Fibroblast of pulmonary artery (primary cell): ENCODE measurements around the gene PACSIN1.

ENCODE experiments used
- DNase-seq: peaks from one replicate; pipeline ENCODE4 v3.0.0-alpha.2; 2010; ENCODE audit warnings: low read depth
- H3K4me3 ChIP-seq: replicated peaks from 2 replicates; pipeline ENCODE4 v1.5.1; 2011; ENCODE audit warnings: low read depth, mild to moderate bottlenecking, control low read depth, low read length, moderate library complexity
- TF ChIP-seq, protein P1 (sequence below): IDR thresholded peaks from 2 replicates; pipeline ENCODE4 v1.5.1; 2011; ENCODE audit warnings: mild to moderate bottlenecking, control low read depth, low read length, inconsistent platforms; ENCODE audit errors: missing control alignments

The PACSIN1 gene

GRCh38 chr6:34441526-34441925 is 24.4 kb upstream of the PACSIN1 start:
- TF ChIP-seq, protein P1, sequence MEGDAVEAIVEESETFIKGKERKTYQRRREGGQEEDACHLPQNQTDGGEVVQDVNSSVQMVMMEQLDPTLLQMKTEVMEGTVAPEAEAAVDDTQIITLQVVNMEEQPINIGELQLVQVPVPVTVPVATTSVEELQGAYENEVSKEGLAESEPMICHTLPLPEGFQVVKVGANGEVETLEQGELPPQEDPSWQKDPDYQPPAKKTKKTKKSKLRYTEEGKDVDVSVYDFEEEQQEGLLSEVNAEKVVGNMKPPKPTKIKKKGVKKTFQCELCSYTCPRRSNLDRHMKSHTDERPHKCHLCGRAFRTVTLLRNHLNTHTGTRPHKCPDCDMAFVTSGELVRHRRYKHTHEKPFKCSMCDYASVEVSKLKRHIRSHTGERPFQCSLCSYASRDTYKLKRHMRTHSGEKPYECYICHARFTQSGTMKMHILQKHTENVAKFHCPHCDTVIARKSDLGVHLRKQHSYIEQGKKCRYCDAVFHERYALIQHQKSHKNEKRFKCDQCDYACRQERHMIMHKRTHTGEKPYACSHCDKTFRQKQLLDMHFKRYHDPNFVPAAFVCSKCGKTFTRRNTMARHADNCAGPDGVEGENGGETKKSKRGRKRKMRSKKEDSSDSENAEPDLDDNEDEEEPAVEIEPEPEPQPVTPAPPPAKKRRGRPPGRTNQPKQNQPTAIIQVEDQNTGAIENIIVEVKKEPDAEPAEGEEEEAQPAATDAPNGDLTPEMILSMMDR, result no peak
- no peak for DNase-seq
- H3K4me3 ChIP-seq, result no peak overlapping the region

DNA sequence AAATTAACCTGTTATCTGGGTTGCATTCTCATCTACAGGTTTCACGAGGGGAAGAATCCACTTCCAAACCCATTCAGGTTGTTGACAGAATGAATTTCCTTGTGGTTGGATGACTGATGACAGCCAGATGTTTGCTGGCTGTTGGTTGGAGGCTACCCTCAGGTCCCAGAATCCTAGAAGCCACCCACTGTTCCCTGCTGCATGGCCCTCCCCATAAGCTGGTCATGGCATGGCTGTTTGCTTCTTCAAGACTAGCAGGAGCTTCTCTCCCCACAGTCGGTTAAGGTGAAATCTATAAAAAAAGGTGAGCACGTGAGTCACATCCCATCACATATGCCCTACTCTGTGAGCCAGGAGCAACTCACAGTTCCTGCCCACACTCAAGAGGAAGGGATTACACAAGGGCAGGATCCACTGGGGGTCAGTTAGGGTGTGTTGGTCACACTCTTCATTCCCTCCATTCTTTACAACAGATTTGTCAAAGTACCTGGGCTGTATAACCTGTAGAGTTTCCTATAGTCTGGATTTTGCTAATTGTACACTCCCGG is 20.5 kb upstream of the PACSIN1 start:
- TF ChIP-seq, protein P1, result no peak
- no peak for DNase-seq
- no peak overlapping the region for H3K4me3 ChIP-seq

GRCh38 chr6:34447386-34447785 is 18.5 kb upstream of the PACSIN1 start:
- TF ChIP-seq, protein P1, result no peak
- DNase-seq, result no peak
- no peak overlapping the region for H3K4me3 ChIP-seq

GRCh38 chr6:34447910-34448309 is 18.0 kb upstream of the PACSIN1 start:
- DNase-seq, result no peak
- no peak overlapping the region for H3K4me3 ChIP-seq
- TF ChIP-seq, protein P1, result no peak

DNA sequence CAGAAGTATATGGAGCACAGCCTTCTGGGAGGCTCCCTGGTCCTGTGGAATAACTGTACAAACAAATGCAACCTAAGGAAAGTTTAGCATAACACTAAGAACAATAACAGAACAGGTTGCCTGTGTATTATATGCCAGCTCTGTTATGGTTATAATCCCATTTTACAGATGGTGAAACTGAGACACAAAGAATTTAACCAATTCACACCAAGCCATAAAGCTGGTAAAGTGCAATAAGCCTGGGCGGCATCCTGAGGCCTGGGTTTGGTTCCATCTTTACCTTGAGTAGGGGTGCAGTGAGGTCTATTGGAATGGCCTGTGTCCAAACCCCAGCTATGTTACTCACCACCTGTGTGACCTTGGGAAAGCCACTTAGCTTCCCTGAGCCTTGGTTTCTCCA is 14.7 kb upstream of the PACSIN1 start:
- TF ChIP-seq, protein P1, result no peak
- H3K4me3 ChIP-seq, result no peak overlapping the region
- DNase-seq, result no peak

- no peak for DNase-seq
- no peak overlapping the region for H3K4me3 ChIP-seq
- TF ChIP-seq, protein P1, result no peak
Measured at GRCh38 chr6:34455831-34456230, 10.0 kb upstream of the PACSIN1 start.

DNA sequence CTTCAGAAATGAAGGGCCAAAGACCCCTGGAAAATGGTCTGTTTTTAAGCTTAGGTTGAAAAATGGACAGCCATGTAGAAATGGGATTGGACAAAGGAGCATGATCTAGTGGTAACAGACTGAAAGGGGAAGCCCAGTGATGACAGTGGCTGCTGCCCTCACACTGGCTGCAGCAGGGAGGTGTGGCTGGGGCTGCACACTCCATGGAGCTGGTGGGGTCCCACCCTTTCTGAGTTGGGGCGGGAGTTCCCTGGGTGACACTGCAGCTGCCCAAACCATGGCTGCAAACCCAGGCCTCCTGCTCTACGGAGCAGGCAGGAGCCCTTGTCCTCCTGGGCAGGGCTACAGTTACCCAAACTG is 8.5 kb upstream of the PACSIN1 start:
- DNase-seq, result no peak
- TF ChIP-seq, protein P1, result no peak
- H3K4me3 ChIP-seq, result no peak overlapping the region
